Fibroblast of skin of left quadriceps (primary cell): ENCODE data around the gene TBC1D20.

Experiments
- DNase-seq, 2 experiments: peaks; one replicate each; pipeline ENCODE4 v3.0.0-alpha.2; 2013; ENCODE audit warnings: low read depth in 2 of 2

TBC1D20 gene

GRCh38 chr20:420166-420620 is 42.1 kb downstream of the TBC1D20 start:
- no peak for DNase-seq

- no peak for DNase-seq
Measured at GRCh38 chr20:419556-420165, 42.7 kb downstream of the TBC1D20 start.

DNA sequence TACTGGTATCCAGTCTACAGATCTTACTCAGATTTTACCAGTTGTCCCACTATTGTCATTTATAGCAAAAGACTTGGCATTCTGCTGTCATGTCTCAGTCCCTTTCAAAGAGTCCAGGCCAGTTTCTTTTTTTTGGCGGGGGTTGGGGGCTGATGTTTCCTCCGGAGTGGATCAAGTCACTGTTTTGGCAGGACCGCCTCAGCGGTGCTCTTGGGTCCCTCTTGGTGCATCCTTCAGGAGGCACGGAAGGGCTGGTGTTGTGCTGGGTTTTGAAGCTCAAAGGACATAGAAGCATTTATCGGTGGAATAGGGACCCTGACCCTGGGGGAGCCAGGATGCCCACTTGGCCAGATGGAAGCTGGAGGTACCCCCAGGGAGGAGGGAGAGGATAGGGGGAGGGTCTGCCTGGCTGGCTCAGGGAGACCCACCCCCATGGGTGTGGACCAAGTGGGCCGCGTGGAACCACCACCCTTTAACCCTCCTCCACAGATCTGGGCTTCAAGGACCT is 43.4 kb downstream of the TBC1D20 start:
- no peak for DNase-seq

DNA sequence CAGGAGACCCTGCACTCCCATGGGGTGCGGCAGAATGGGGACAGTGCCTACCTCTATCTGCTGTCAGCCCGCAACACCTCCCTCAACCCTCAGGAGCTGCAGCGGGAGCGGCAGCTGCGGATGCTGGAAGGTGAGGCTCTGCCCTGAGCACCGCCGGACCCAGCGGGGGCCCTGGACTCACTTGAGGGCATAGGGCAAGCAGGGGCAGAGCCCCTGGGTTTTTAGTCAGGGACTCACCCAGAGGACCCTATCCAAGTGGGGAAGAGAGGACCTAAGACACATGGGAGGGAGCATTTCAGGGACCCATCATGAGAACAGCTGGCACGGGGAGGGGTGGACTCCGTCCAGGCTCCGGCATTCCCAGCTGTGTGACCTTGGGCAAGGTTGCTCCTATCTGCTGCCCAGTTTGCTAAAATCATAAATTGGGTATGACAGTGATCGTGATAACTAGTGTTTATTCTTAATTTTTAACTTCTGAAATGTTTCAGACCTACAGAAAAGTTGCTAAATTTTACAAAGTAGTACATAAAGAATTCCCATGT is 44.5 kb downstream of the TBC1D20 start:
- DNase-seq: no peak

- DNase-seq: no peak
Measured at GRCh38 chr20:416950-417800, 45.2 kb downstream of the TBC1D20 start.

- no peak for DNase-seq
Measured at GRCh38 chr20:415820-416322, 46.5 kb downstream of the TBC1D20 start.

DNA sequence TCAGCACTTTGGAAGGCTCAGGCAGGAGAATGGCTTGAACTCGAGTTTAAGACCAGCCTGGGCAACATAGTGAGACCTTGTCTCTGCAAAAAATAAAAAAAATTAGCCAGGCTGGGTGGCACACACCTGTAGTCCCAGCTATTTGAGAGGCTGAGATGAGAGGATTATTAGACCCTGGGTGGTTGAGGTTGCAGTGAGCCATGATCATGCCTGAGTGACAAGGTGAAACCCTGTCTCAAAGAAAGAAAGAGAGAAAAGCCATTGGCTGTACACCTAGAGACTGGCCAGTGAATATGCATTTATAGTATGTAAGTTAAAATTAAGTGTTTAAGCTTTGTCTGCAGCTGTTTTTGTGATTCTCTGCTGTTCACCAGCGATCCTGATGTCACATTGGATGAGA is 48.2 kb downstream of the TBC1D20 start:
- DNase-seq: no peak

DNA sequence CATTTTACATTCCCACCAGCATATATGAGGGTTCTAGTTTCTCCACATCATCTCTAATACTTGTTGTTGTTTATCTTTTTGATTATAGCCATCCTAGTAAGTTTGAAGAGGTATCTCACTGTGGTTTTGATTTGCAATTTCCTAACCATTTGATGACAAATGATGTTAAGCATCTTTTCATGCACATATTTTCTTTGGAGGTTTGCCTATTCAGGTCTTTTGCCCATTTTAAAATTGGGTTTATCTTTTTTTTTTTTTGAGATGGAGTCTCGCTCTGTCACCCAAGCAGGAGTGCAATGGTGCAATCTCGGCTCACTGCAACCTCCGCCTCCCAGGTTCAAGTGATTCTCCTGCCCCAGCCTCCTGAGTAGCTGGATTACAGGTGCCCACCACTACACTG is 50.3 kb downstream of the TBC1D20 start:
- no peak for DNase-seq

DNA sequence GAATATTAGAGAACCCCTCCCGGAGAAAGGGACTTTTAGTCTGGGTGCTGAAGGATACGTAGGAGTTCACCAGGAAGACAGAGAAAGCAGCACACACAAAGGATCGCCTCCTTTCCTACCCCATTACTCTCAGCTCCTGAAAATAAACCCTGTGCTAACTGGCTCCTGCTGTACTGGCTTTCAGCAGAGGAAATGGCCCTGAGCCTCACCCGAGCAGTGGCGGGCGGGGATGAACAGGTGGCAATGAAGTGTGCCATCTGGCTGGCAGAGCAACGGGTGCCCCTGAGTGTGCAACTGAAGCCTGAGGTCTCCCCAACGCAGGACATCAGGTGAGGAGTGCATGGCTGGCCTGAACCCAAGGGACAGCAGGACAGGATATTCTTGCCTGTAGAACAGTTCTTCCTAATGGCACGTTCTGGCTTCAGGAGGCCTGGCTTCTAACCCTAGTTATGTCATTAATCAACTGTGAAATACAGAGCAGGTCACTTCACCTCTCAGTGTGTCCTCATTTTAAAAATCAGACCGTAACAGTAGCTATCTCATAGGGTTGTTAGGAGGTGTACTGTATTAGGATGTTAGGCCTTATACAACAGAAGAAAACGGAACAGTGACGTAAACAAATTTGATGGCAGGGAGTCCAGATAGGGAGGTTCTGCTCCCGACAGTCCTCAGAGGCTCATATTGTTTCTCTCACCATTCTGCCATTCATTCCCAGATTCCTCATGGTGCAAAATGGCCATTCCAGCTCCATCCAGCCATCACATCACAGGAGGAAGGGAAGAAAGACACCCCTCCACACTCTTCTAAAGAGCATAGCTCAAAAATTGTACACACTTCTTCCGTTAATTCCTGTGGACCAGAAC is 52.4 kb downstream of the TBC1D20 start:
- no peak for DNase-seq

- DNase-seq: no peak
Measured at GRCh38 chr20:408843-409696, 53.3 kb downstream of the TBC1D20 start.

DNA sequence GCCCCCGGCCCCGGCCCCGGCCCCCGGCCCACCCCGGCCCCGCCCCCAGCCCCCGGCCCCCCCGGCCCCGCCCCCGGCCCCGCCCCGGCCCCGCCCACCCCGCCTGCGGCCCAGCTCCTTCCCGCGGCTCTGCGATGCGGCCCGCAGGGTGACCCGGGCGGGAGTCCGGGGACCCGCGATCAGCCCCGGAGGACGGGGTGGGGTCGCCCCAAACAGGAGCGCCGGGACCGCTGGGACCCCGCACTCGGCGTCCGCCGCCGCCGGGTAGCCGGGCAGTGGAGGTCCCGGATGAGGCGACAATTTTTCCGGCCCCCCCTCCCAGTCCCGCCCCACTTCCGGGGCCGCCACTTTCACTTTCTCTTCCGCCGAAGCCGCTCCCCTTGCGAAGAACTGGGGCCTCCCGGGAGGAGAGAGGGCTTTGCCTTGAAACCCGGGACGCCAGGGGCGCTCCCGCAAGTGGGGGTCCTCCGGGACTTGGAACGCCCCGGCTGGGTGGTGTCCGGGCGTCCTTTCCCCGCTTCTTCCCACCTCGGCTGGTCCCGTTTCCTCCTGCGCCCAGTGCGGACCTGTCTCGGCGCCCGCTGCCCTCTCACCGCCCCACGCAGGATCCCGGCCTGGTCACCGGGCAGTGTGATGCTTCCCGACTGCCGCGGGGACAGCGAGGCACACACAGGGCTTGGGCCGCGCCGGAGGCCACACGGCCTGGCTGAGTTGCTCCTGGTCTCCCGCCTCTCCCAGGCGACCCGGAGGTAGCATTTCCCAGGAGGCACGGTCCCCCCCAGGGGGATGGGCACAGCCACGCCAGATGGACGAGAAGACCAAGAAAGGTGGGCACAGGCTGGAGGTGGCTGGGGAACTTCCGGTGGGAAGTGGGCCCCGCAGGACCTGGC is 54.1 kb downstream of the TBC1D20 start, which contains the start of gene RBCK1:
Gene RBCK1 (plus strand): TSS at position 347 of the 890 bp plus-strand sequence. CDS start 459 bp downstream, at position 806.
- peak; percentile 64 to 66 for DNase-seq

- DNase-seq: peak; percentile 41 to 42
Measured at GRCh38 chr20:407133-407952, 55.0 kb downstream of the TBC1D20 start.

GRCh38 chr20:406200-407132 is 55.9 kb downstream of the TBC1D20 start:
- DNase-seq: no peak

DNA sequence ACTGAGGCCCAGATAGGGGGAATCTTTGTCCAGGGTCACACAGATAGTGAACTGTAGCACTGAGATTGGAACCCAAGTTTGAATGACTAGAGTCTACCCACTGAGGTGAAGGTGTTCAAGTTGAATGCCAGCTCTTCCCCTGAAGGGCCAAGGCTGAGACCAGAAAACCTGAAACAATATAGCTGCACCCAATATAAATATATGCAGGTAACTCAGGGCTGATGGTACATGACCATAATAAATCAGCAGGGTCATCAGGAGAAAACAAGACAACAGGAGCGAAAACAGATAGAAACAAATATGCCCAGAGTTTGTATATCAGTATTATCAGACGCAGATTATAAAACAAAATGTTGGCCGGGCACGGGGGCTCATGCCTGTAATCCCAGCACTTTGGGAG is 58.2 kb downstream of the TBC1D20 start:
- no peak for DNase-seq

DNA sequence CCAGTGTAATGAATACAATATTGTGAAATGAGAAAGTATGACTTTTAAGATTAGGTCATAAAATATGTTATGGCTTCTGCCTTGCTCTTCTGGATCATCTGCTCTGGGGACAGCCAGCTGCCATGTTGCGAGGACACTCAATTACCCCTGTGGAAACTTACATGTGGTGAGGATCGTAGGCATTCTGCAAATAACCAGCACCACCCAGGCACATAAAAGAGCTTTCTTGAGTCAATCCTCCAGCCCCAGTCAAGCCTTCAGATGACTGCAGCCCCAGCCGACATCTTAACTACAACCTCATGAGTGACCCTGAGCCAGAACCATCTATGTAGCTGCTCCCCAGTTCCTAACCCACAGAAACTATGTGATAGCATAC is 58.8 kb downstream of the TBC1D20 start:
- no peak for DNase-seq

DNA sequence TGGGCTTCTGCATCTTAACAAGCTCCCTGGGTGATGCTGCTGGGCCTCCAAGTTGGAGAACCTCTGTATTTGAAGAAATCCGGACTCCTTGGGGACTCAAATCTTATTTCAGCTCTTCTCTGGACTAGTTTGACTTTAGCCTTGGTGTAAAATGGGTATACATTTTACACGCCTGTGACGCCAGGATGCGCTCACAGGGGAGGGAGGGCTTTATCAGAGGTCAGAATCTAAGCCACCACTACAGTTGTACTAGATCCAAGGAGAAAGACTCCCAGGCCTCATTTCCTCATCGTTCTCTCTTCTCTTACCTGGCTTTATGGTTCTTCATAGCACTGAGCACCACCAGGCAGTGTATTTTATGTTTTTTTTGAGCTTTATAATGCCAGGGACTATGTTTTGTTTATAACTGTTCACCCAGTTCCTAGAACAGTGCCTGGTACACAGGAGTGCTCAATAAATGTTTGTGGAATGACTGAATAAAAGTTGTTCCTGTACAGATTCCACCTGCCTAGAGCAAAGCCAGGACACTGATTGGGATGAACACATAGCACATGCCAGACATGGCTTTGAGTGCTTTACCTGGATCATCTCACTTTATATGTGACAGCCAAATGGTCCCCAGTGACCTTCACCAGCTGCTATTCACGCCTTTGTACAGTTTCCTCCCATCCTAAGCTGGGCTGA is 59.3 kb downstream of the TBC1D20 start:
- no peak for DNase-seq

DNA sequence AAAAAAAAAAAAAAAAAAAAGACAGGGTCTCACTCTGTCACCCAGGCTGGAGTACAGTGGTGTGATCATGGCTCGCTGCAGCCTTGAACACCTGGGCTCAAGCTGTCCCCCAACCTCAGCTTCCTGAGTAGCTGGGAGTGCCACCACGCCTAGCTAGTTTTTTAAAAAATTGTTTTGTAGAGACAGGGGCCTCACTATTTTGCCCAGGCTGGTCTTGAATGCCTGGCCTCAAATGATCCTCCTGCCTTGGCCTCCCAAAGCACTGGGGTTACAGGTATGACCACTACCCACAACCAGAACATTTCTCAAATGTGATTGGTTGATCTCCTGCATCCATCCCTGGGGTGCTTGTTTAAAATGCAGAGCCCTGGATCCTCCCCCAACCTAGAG is 59.8 kb downstream of the TBC1D20 start:
- no peak for DNase-seq
